Mesendoderm (in vitro differentiated cells): ENCODE results near the gene ST3GAL2.
A peak's percentile ranks its signal among the peaks of the same experiment; 100 is the strongest.

Experiments used
- DNase-seq: peaks from one replicate; pipeline ENCODE4 v3.0.0; 2013
- H2AK5ac ChIP-seq: 2 replicates; pipeline ENCODE4 v1.6.1; 2013; ENCODE audit warnings: low read length, inconsistent platforms
- H2BK120ac ChIP-seq: 2 replicates; pipeline ENCODE4 v1.6.1; 2013; ENCODE audit warnings: low read depth, mild to moderate bottlenecking, low read length, moderate library complexity, mixed read lengths
- H2BK15ac ChIP-seq: replicated peaks from 2 replicates; pipeline ENCODE4 v1.6.1; 2013; ENCODE audit warnings: low read depth, mild to moderate bottlenecking, moderate library complexity
- H2BK5ac ChIP-seq: 2 replicates; pipeline ENCODE4 v1.6.1; 2013; ENCODE audit warnings: low read length, inconsistent platforms
- H3K18ac ChIP-seq: 2 replicates; pipeline ENCODE4 v1.6.1; 2013; ENCODE audit warnings: mild to moderate bottlenecking, low read length, mixed read lengths
- H3K23ac ChIP-seq: one replicate; pipeline ENCODE4 v1.6.1; 2013; ENCODE audit warnings: low read length
- H3K27ac ChIP-seq: 2 replicates; pipeline ENCODE4 v1.5.1; 2013; ENCODE audit warnings: low read depth, mild to moderate bottlenecking, inconsistent platforms, low read length, moderate library complexity
- H3K27me3 ChIP-seq: 2 replicates; pipeline ENCODE4 v1.6.1; 2013; ENCODE audit warnings: low read length, control low read depth, mild to moderate bottlenecking, inconsistent platforms; ENCODE audit not compliant: insufficient read depth, poor library complexity
- H3K36me3 ChIP-seq: 2 replicates; pipeline ENCODE4 v1.6.1; 2013; ENCODE audit warnings: low read length, inconsistent platforms; ENCODE audit not compliant: control insufficient read depth, insufficient read depth
- H3K4ac ChIP-seq: one replicate; pipeline ENCODE4 v1.6.1; 2013; ENCODE audit warnings: low read depth, mild to moderate bottlenecking, low read length, moderate library complexity
- H3K4me1 ChIP-seq: 2 replicates; pipeline ENCODE4 v1.6.1; 2013; ENCODE audit warnings: low read depth, low read length, inconsistent platforms; ENCODE audit not compliant: control insufficient read depth
- H3K4me2 ChIP-seq: 2 replicates; pipeline ENCODE4 v1.6.1; 2013; ENCODE audit warnings: low read length
- H3K4me3 ChIP-seq: 2 replicates; pipeline ENCODE4 v1.5.1; 2013; ENCODE audit warnings: mild to moderate bottlenecking, low read length
- H3K56ac ChIP-seq: one replicate; pipeline ENCODE4 v1.6.1; 2013; ENCODE audit warnings: low read length
- H3K79me1 ChIP-seq: 2 replicates; pipeline ENCODE4 v1.6.1; 2013; ENCODE audit warnings: low read length, inconsistent platforms
- H3K79me2 ChIP-seq: 2 replicates; pipeline ENCODE4 v1.6.1; 2013; ENCODE audit warnings: mild to moderate bottlenecking, low read length; ENCODE audit not compliant: control insufficient read depth, insufficient read depth
- H3K9ac ChIP-seq: 2 replicates; pipeline ENCODE4 v1.6.1; 2013; ENCODE audit warnings: low read length, inconsistent platforms
- H4K5ac ChIP-seq: one replicate; pipeline ENCODE4 v1.6.1; 2013; ENCODE audit warnings: low read length
- H4K8ac ChIP-seq: one replicate; pipeline ENCODE4 v1.6.1; 2013; ENCODE audit warnings: low read depth, mild to moderate bottlenecking, control low read depth, low read length, moderate library complexity
- WGBS: extraction: QIAGEN DNeasy Blood & Tissue Kit; methylation state at CpG from one replicate; pipeline ENCODE4 v1.1.7; 2013; ENCODE audit warnings: low lambda C conversion rate, missing lambda C conversion rate; ENCODE audit not compliant: insufficient coverage; ENCODE audit errors: extremely low coverage; 5-methylcytosine and 5-hydroxymethylcytosine counted together

ST3GAL2 gene

GRCh38 chr16:70474320-70475053 lies 35.6 kb upstream of the ST3GAL2 start:
- no peak overlapping the region for H3K4me3 ChIP-seq
- no peak overlapping the region for H2BK15ac ChIP-seq
- H2BK120ac ChIP-seq: no peak overlapping the region
- no peak for DNase-seq
- WGBS: no CpG with 5 or more reads among the region's 22 CpGs
- no peak overlapping the region for H4K5ac ChIP-seq
- H3K79me2 ChIP-seq: no peaks in the 10 kb centered on the region
- H3K27ac ChIP-seq: no peak overlapping the region
- H2BK5ac ChIP-seq: no peak overlapping the region
- no peak overlapping the region for H3K4me2 ChIP-seq
- H3K4me1 ChIP-seq: no peaks in the 10 kb centered on the region
- no peaks in the 10 kb centered on the region for H3K27me3 ChIP-seq
- no peak overlapping the region for H2AK5ac ChIP-seq
- H3K56ac ChIP-seq: no peak overlapping the region
- H3K36me3 ChIP-seq: no peaks in the 10 kb centered on the region
- no peak overlapping the region for H3K4ac ChIP-seq
- H3K79me1 ChIP-seq: no peaks in the 10 kb centered on the region
- no peak overlapping the region for H3K18ac ChIP-seq
- no peak overlapping the region for H3K23ac ChIP-seq
- no peak overlapping the region for H4K8ac ChIP-seq
- H3K9ac ChIP-seq: no peak overlapping the region

GRCh38 chr16:70473446-70474319 lies 34.8 kb upstream of the ST3GAL2 start:
- Histone ChIP-seq H3K36me3 (no peaks in the 10 kb centered on the region), H3K27me3 (no peaks in the 10 kb centered on the region), H3K9ac (no peak overlapping the region), H3K79me1 (no peaks in the 10 kb centered on the region), H3K79me2 (no peaks in the 10 kb centered on the region), H3K27ac (no peak overlapping the region), H3K4me1 (no peaks in the 10 kb centered on the region), H4K8ac (no peak overlapping the region), H4K5ac (no peak overlapping the region), H2BK15ac (no peak overlapping the region), H3K4ac (no peak overlapping the region), H3K4me2 (no peak overlapping the region), H3K56ac (no peak overlapping the region), H3K18ac (no peak overlapping the region), H2BK120ac (no peak overlapping the region), H3K4me3 (no peak overlapping the region), H2BK5ac (no peak overlapping the region), H3K23ac (no peak overlapping the region), H2AK5ac (no peak overlapping the region)
- WGBS: no CpG with 5 or more reads among the region's 21 CpGs
- no peak for DNase-seq

GRCh38 chr16:70472786-70473433 lies 34.0 kb upstream of the ST3GAL2 start:
- H3K56ac ChIP-seq: no peak overlapping the region
- no peak overlapping the region for H3K4me2 ChIP-seq
- no peaks in the 10 kb centered on the region for H3K4me1 ChIP-seq
- no peak overlapping the region for H3K23ac ChIP-seq
- no peak overlapping the region for H3K4me3 ChIP-seq
- H2BK15ac ChIP-seq: no peak overlapping the region
- DNase-seq: no peak
- no peaks in the 10 kb centered on the region for H3K79me1 ChIP-seq
- H2AK5ac ChIP-seq: no peak overlapping the region
- no peak overlapping the region for H4K5ac ChIP-seq
- H2BK5ac ChIP-seq: no peak overlapping the region
- H3K4ac ChIP-seq: no peak overlapping the region
- H3K79me2 ChIP-seq: no peaks in the 10 kb centered on the region
- no peak overlapping the region for H3K27ac ChIP-seq
- H4K8ac ChIP-seq: no peak overlapping the region
- no peak overlapping the region for H3K18ac ChIP-seq
- H3K27me3 ChIP-seq: no peaks in the 10 kb centered on the region
- H3K36me3 ChIP-seq: no peaks in the 10 kb centered on the region
- H2BK120ac ChIP-seq: no peak overlapping the region
- H3K9ac ChIP-seq: no peak overlapping the region
- no CpG with 5 or more reads among the region's 28 CpGs for WGBS

- H3K79me1 ChIP-seq: no peaks in the 10 kb centered on the region
- H2BK5ac ChIP-seq: no peak overlapping the region
- peak overlapping the region; percentile 62 for H3K56ac ChIP-seq
- H3K18ac ChIP-seq: no peak overlapping the region
- H3K4ac ChIP-seq: no peak overlapping the region
- H4K5ac ChIP-seq: no peak overlapping the region
- no peaks in the 10 kb centered on the region for H3K36me3 ChIP-seq
- WGBS: no CpG with 5 or more reads among the region's 17 CpGs
- no peak overlapping the region for H3K4me2 ChIP-seq
- no peak overlapping the region for H3K27ac ChIP-seq
- no peaks in the 10 kb centered on the region for H3K79me2 ChIP-seq
- no peak overlapping the region for H2AK5ac ChIP-seq
- H3K23ac ChIP-seq: no peak overlapping the region
- H2BK120ac ChIP-seq: no peak overlapping the region
- H3K27me3 ChIP-seq: no peaks in the 10 kb centered on the region
- no peaks in the 10 kb centered on the region for H3K4me1 ChIP-seq
- no peak overlapping the region for H2BK15ac ChIP-seq
- DNase-seq: peak; percentile 50
- no peak overlapping the region for H4K8ac ChIP-seq
- H3K4me3 ChIP-seq: no peak overlapping the region
- no peak overlapping the region for H3K9ac ChIP-seq
Observed at GRCh38 chr16:70470927-70471341, 32.0 kb upstream of the ST3GAL2 start.

- Histone ChIP-seq H4K8ac (no peak overlapping the region), H2BK5ac (no peak overlapping the region), H3K18ac (no peak overlapping the region), H2AK5ac (no peak overlapping the region), H3K4me2 (no peak overlapping the region), H3K56ac (peak overlapping the region; percentile 62), H3K4ac (no peak overlapping the region), H3K27me3 (no peaks in the 10 kb centered on the region), H3K36me3 (no peaks in the 10 kb centered on the region), H3K4me1 (no peaks in the 10 kb centered on the region), H3K9ac (no peak overlapping the region), H2BK15ac (no peak overlapping the region), H4K5ac (no peak overlapping the region), H3K79me1 (no peaks in the 10 kb centered on the region), H3K23ac (no peak overlapping the region), H3K79me2 (no peaks in the 10 kb centered on the region), H2BK120ac (no peak overlapping the region), H3K4me3 (no peak overlapping the region), H3K27ac (no peak overlapping the region)
- DNase-seq: no peak
- no CpG with 5 or more reads among the region's 10 CpGs for WGBS
Observed at GRCh38 chr16:70470141-70470926, 31.4 kb upstream of the ST3GAL2 start.
